ENCODE measurements around the gene TMEM134. TPM values are rescaled to one million over a fixed set of nuclear protein-coding genes. Genes with fewer than 3 reads are reported as not detected.

TMEM134 gene
- total RNA-seq, 2 donors from 2014 or later: 31.0 to 35.9 TPM

- DNase-seq (ENCODE audit: low spot score): no peak
- intact Hi-C loops (cut with DNase I): no loop called here
Observed at GRCh38 chr11:67415501-67416304, 53.3 kb downstream of the TMEM134 start, which contains the start of gene CARNS1. Gene CARNS1 (plus strand): TSS chr11:67415678. CDS start chr11:67416200, 522 bp downstream.

DNA sequence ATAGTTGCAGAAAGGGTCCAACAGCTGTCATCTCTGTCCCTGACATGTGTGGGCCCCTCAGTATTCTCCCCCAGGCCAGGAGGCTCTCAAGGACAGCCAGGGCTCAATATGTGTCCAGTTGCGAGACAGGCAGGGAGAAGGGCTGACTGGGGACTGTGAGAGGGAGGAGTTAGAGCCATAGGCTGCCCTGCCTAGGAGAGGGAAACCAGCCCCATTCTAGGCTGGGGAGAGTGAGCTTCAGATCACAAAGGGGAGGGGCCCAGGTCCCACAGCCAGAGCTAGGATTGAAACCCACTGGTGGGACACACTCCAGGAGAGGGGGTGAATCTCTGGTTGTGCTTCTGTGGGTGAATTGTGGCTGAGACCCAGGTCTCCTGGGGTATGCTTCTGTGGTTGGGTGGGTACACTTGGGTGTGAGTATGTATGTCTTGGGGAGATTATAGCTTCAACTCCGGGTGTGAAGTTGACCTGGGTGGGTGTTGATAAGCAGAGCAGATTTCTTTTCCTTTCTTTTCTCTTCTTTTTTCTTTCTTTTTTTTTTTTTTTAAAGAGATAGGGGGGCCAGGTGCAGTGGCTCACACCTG lies 55.7 kb downstream of the TMEM134 start:
- intact Hi-C loops (cut with DNase I): no loop called here
- no peak for DNase-seq (ENCODE audit: low spot score)

DNA sequence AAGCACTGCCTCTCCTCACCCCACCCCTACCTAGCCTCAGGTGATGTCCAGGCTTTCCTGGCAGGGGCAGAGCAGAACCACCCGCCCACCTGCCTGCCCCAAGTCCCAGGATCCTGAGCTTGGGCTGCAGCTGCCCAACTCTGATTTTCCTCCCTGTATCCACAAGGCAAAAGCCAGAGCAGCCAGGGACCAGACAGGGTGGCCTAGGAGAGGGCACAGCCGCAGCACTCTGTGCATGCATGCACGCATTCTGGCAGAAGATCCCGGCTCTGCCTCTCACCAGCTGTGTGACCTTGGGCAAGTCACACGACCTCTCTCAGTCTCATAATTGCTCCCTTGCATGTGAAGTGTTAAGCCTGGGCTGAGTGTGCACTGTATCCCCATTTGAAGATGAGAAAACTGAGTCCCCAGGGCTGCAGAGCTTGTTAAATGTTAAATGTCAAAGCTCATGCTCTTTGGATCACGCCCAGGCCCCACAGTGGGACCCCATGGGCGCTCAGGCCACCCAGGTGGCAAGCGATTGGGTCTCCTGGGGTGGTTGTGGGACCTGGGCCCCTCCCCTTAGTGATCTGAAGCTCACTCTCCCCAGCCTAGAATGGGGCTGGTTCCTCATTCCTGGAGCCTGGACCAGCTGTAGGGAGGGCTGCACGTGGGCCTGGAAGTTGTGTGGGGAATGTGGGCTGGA lies 56.4 kb downstream of the TMEM134 start:
- DNase-seq (ENCODE audit: low spot score): no peak
- intact Hi-C loops (cut with DNase I): no loop called here

DNA sequence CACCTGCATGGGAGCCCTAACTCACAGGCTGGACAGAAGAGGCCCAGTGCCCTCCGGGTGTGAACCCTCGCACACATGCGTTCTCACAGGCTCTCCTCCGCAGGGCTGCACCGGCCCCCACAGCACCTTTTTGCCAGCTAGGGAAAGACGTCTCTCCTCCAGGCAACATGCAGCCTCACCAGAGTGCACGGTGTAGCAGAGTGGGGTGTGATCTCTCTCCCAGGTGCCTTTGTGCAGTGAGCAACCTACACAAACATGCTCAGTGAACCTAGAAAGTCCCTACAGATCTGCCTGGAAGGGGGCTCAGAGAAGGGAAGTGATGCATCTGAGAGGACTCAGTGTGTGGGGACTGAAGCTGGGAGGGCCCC lies 57.3 kb downstream of the TMEM134 start:
- intact Hi-C loops (cut with DNase I): no loop called here
- no peak for DNase-seq (ENCODE audit: low spot score)

Small RNA genes within 50 kb of the gene (microRNA-seq; reads per million reads assigned to microRNA genes)
- 0.26 to 0.32 reads per million in 2 donors for gene MIR6752 (ENCODE audit: borderline microRNAs expressed in 2 of 2)

Other genes with a start within 250 kb of the TMEM134 start
- 10 to 100 TPM; 50.4 to 58.2 TPM for gene GRK2, start 202.8 kb downstream of the TMEM134 start, total RNA-seq
- 10 to 100 TPM; 40.7 to 42.8 TPM for gene ANKRD13D, start 179.9 kb downstream of the TMEM134 start, total RNA-seq
- gene SSH3, start 165.7 kb downstream of the TMEM134 start, total RNA-seq: 10 to 100 TPM; 23.5 to 26.2 TPM
- 10 to 100 TPM; 56.1 to 60.9 TPM for gene POLD4, start 115.7 kb downstream of the TMEM134 start, total RNA-seq
- 10 to 100 TPM; 10.0 to 15.2 TPM for gene CLCF1, start 95.7 kb downstream of the TMEM134 start, total RNA-seq
- gene RAD9A, start 77.3 kb downstream of the TMEM134 start, total RNA-seq: 10 to 100 TPM; 10.3 to 11.4 TPM
- 10 to 100 TPM; 62.1 to 70.6 TPM for gene PPP1CA, start 67.4 kb downstream of the TMEM134 start, total RNA-seq
- gene TBC1D10C, start 65.2 kb downstream of the TMEM134 start, total RNA-seq: 1 to 10 TPM; 2.9 to 3.4 TPM
- gene CARNS1, start 53.6 kb downstream of the TMEM134 start, total RNA-seq: 1 to 10 TPM; 1.4 to 1.6 TPM
- gene RPS6KB2, start 40.8 kb downstream of the TMEM134 start, total RNA-seq: 10 to 100 TPM; 28.9 TPM
- 1 to 10 TPM; 2.5 TPM for gene PTPRCAP, start 31.6 kb downstream of the TMEM134 start, total RNA-seq
- 10 to 100 TPM; 62.6 to 79.7 TPM for gene CORO1B, start 25.8 kb downstream of the TMEM134 start, total RNA-seq
- gene GPR152, start 16.5 kb downstream of the TMEM134 start, total RNA-seq: not detected
- 1 to 10 TPM; 1.2 to 2.2 TPM for gene CABP4, start 13.9 kb downstream of the TMEM134 start, total RNA-seq
- 10 to 100 TPM; 44.4 to 50.5 TPM for gene AIP, start 13.8 kb upstream of the TMEM134 start, total RNA-seq
- gene PITPNM1, start 36.1 kb upstream of the TMEM134 start, total RNA-seq: 10 to 100 TPM; 31.5 to 42.7 TPM
- 10 to 100 TPM; 39.7 to 40.0 TPM for gene CDK2AP2, start 38.9 kb upstream of the TMEM134 start, total RNA-seq
- not detected for gene CABP2, start 54.2 kb upstream of the TMEM134 start, total RNA-seq
- gene GSTP1, start 114.6 kb upstream of the TMEM134 start, total RNA-seq: 100 to 1,000 TPM; 338 to 370 TPM
- 100 to 1,000 TPM; 112 to 116 TPM for gene NDUFV1, start 137.7 kb upstream of the TMEM134 start, total RNA-seq
- 1 to 10 TPM; 4.6 to 5.7 TPM for gene NUDT8, start 160.7 kb upstream of the TMEM134 start, total RNA-seq
- gene TBX10, start 170.5 kb upstream of the TMEM134 start, total RNA-seq: not detected
- not detected for gene ACY3, start 181.5 kb upstream of the TMEM134 start, total RNA-seq
- not detected for gene ALDH3B2, start 205.4 kb upstream of the TMEM134 start, total RNA-seq